ENCODE data around the gene NFIB.

The NFIB gene

GRCh38 chr9:14180093-14180959 lies 133.6 kb downstream of the NFIB start:
- DNase-seq: no peak

GRCh38 chr9:14179449-14179848 lies 134.5 kb downstream of the NFIB start:
- no peak for DNase-seq

- no peak for DNase-seq
Observed at GRCh38 chr9:14175778-14176177, 138.2 kb downstream of the NFIB start.

GRCh38 chr9:14173713-14174112 lies 140.2 kb downstream of the NFIB start:
- DNase-seq: no peak

DNA sequence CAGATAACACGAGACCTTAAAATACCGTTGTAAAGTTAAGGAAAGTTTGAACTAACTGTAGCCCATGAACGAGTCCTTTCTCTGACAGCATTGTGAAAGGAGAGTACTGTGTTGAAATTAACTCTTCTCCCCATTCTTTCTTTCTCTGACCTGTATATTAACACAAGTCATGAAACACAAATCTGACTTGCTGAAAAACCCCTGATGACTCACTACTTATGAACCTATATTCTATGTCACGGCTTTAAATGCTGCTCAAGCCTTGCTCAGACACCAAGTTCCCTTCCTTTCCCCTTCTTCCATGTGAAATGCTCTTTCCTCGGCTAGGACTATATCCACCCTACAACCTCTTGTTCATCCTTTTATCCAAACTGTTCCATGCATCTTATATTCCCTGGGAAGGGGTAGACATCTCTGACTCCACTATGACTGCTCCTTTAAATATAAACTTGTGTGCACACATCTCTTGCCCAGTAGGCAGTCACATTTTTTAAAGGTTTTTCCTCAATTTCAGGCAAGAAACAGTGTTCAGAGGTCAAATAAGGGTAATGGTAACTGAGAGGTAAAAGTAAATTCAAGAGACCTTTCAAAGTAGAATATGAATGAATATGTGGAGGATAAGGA lies 142.9 kb downstream of the NFIB start:
- DNase-seq: no peak

DNA sequence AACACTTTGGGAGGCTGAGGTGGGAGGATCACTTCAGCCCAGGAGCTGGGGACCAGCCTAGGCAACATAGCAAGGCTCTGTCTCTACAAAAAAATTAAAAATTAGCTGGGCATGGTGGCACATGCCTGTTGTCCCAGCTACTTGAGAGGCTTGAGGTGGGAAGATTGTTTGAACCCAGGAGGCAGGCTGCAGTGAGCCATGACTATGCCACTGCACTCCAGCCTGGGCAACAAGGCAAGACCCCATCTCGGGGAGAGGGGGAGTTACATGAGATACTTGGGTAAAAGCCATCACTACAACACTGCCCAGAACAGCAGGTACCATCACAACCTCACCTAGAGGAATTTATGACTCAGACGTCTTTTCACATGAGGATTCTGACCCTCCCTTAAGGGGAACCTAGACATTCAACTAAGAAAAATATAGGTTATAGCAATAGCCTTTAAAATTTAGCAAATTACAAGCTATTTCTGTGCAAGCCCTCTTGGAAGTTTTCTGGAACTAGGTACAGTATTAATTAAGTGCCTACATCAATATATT lies 143.5 kb downstream of the NFIB start:
- DNase-seq: no peak

GRCh38 chr9:14168381-14168780 lies 145.6 kb downstream of the NFIB start:
- DNase-seq: no peak

- DNase-seq: no peak
Observed at GRCh38 chr9:14165376-14166035, 148.4 kb downstream of the NFIB start.

DNA sequence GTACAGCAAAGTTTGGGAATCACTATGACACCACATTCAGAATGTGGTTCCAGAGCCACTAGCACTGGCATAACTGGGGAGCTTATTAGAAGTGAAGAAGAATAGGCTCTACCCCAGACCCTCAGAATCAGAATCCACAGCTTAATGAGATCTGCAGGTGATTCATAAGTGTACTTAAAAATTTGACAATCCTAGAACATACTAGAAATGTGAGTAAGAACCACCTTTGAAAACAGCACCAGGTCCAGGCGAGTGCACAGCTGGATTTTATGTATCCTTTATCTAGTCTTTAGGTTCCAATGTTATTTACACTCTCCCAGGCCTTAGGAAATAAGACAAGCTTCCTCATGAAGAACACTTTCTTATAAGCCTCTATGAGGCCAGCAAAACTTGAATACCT lies 149.0 kb downstream of the NFIB start:
- DNase-seq: no peak

GRCh38 chr9:14159440-14160216 lies 154.3 kb downstream of the NFIB start:
- DNase-seq: no peak

DNA sequence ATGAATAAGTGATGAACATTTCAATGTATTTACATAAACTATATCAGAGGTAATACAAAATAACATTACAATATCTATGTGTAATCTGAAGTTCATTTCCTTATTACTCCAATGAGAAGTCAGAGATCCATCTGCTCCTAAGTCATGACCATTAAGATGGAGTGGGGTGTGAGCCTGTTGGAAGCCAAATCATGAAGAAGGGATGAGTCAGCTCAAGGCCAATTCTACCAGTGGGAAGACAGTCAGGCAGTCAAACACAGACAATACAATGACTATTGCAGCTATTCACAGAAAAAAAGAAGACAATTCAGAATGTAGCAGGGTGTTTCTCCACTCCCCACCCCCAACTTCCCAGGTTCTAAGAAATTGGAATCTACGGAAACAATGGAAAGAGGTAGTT lies 155.0 kb downstream of the NFIB start:
- DNase-seq: no peak

DNA sequence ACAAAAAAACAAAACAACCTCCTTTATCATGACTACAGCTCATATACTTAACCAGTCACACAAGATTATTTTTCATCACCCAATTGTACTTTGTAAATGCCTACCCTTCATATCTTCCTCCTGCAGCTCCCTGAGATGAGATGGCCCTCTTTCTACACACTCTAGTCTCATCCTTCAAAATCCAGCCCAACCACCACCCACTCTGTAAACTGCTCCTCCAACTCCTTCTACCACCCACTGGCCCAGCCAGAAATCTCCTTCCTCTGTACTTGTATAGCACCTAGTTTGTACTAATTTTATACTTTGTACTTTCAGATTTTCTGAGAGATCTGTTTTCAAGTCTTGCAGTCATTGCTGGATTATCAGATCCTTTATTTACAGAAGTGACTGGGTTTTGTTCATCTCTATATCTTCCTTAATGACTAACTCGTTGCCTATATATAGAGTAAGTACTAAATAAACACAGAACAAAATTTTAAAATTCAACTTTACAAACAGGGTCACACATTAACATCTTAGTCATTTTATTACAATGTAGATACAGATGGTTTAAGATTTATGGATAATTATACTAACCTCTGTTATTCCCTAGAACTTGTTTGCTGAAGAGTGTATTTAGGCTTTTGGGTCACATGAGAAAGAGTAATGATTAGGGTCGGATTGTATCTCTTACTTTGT lies 155.7 kb downstream of the NFIB start:
- DNase-seq: no peak

- DNase-seq: no peak
Observed at GRCh38 chr9:14157191-14157590, 156.8 kb downstream of the NFIB start.

DNA sequence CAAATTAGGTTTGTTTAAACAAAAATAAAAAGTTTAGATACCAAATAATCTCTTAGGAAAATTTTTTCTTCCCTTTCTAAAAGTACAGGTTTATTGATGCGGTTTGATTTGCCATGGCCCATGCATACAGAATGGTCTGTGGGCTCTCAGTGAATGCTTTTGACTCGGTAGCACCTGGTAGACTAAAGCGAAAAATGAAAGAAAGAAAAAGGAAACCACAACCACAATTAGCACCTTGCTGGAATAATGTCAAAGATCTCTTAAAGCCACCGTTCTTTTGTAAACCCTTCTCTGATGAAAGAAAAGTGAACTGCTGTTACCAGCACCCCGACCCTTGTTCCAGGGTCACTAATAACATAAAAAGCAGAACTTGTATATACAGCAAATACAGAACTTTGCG lies 157.9 kb downstream of the NFIB start:
- DNase-seq: no peak

GRCh38 chr9:14155237-14155636 lies 158.7 kb downstream of the NFIB start:
- DNase-seq: no peak

DNA sequence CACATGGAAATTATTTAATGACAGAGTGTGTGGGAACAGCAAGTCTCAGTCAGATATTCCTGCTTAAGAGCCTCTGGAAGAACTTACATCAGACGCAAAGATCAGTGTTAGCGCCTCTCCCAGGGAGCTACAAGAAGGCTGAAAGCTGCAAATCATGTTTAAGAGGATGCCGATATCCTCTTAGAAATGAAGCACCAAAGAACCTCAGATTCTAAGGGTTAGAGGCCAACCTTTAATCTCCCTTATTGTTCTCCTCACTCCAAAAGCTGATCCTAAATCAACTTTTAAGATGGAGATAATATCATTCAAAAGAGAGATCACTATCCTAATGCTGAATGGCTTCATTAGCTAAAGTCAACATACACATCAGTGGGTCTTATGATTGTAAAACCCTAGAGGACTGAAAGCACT lies 160.6 kb downstream of the NFIB start:
- DNase-seq: no peak

- no peak for DNase-seq
Observed at GRCh38 chr9:14151451-14151850, 162.5 kb downstream of the NFIB start.

- no peak for DNase-seq
Observed at GRCh38 chr9:14148501-14149103, 165.3 kb downstream of the NFIB start.

DNA sequence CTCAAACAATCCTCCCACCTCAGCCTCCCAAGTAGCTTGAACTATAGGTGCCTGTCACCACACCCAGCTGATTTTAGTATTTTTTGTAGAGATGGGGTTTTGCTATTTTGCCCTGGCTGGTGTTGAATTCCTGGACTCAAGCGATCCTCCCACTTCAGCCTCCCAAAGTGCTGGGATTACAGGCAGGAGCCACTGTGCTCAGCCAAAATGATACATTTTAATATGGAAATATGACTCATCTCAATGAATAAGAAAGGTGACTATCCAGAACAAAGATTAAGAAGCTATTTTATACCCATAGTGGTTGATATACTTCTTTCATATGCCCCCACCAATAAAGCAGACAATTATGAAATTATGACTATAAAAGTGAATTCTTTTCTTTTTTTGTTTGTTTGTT lies 166.2 kb downstream of the NFIB start:
- DNase-seq: no peak

DNA sequence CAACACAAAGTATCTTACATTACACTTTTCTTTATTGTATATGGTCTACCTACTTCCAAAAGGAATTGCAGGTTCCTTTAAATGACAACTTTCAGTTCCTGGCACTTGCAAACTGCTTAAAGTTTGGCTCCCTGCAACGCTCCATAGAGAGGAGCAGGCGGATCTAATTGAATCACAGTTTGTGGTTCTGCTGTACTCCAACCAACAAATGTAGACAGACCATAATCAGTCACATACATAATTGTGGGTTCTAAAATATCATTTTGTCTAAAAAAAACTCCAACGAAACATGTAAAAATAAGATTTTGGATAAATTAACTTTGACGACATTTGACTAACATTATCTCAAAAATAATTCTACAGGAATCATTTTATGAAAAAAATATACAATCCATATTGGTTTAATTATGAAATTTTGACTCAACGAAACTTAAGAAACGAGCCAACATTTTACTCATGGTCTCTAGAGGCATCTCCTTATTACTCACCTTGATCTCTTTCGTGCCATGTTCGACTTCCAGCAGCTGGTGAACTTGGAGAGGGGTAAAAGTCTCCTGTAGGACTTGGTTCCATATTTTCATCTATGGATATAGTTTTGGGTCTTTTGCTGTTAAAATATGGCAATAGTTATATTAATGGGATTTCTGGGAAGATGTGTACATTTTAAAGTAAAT lies 167.6 kb downstream of the NFIB start:
- DNase-seq: no peak

GRCh38 chr9:14144215-14144614 lies 169.7 kb downstream of the NFIB start:
- DNase-seq: no peak

All from T-helper 9 cell (primary cell).